Tibial nerve (tissue), 4 donors: ENCODE measurements around the gene CUZD1. TPM values are rescaled to one million over a fixed set of nuclear protein-coding genes. Genes with fewer than 3 reads are reported as not detected.

ENCODE experiments used
- DNase-seq, 2 donors: peaks; one replicate each; pipeline ENCODE4 v3.0.0-alpha.2; 2019; ENCODE audit warnings: low spot score in 2 of 2
- H3K27ac ChIP-seq, 4 donors: fragments of 200-600 bp; sonication (generic) in 3 of 4; one replicate each; pipeline ENCODE4 v1.5.1; 2017 to 2019; ENCODE audit warnings: mild to moderate bottlenecking in 1 of 4
- H3K27me3 ChIP-seq, 2 donors: fragments of 200-600 bp; sonication (generic) in 1 of 2; one replicate each; pipeline versions ENCODE4 v1.5.1 to v1.6.0; 2017 to 2019
- H3K36me3 ChIP-seq, 3 donors: fragments of 200-600 bp; sonication (generic); one replicate each; pipeline ENCODE4 v1.5.1; 2018 to 2019
- H3K4me1 ChIP-seq, 4 donors: fragments of 200-600 bp; sonication (generic) in 3 of 4; one replicate each; pipeline ENCODE4 v1.5.1; 2017 to 2019
- H3K4me3 ChIP-seq, 4 donors: fragments of 200-600 bp; sonication (generic) in 3 of 4; one replicate each; pipeline ENCODE4 v1.5.1; 2017 to 2019; ENCODE audit warnings: mild to moderate bottlenecking in 1 of 4, moderate library complexity in 1 of 4
- H3K9me3 ChIP-seq, 4 donors: fragments of 200-600 bp; sonication (generic) in 3 of 4; one replicate each; pipeline ENCODE4 v1.5.1; 2017 to 2019
- EP300 ChIP-seq, 2 donors: sonication (generic); formaldehyde crosslinking; IDR thresholded peaks; one replicate each; pipeline ENCODE4 v1.6.1; 2017; ENCODE audit warnings: antibody characterized with exemption in 2 of 2, mild to moderate bottlenecking in 1 of 2
- POLR2A ChIP-seq, 2 donors: fragments of 450-650 bp; IDR thresholded peaks; one replicate each; pipeline ENCODE4 v1.6.1; 2017; ENCODE audit warnings: antibody characterized with exemption in 2 of 2, mild to moderate bottlenecking in 2 of 2, moderate library complexity in 2 of 2
- WGBS, 2 donors: methylation state at CpG; one replicate each; pipeline ENCODE4 v1.1.5; 2018; 5-methylcytosine and 5-hydroxymethylcytosine counted together
- total RNA-seq, 4 donors: library from RNA; depleted of rRNA; stranded (reverse); fragments of >200 nt; gene quantifications; one replicate each; pipeline ENCODE4 v1.1.0, GENCODE V29; 2016
- TF ChIP-seq, protein P1 (sequence below), 5 experiments: fragments of 200-600 bp in 3 of 5; fragments of 450-650 bp in 2 of 5; sonication (generic) in 3 of 5; IDR thresholded peaks; one replicate each; pipeline ENCODE4 v1.5.1; 2016 to 2019; ENCODE audit warnings: antibody characterized with exemption in 5 of 5, mild to moderate bottlenecking in 3 of 5, moderate library complexity in 2 of 5

The CUZD1 gene
- total RNA-seq, 4 donors from 2014 or later: 1.2 to 5.7 (median 1.9) TPM; not detected in 1

DNA sequence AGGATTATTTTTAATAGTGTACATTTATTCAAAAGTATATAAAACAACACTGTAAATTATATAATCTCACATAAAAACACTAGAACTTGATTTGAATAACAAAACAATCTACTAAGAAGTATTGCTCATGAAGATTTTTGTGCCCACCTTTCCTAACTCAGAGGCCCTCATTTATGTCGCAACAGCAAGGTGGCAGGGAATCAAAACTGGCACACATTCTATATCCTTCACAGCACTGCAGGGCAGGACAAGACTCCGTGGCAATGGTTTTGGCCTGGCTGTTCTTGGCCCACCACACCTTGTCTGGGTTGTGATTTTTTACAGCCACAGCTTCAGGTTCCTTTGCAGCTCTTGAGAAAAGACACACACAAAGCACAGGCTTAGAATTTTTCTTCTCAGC lies 3.4 kb upstream of the CUZD1 start:
- no peak for DNase-seq
- WGBS, 2 donors: 88 to 100% methylated on average over 2 of the region's 2 CpGs
- TF ChIP-seq, protein P1, sequence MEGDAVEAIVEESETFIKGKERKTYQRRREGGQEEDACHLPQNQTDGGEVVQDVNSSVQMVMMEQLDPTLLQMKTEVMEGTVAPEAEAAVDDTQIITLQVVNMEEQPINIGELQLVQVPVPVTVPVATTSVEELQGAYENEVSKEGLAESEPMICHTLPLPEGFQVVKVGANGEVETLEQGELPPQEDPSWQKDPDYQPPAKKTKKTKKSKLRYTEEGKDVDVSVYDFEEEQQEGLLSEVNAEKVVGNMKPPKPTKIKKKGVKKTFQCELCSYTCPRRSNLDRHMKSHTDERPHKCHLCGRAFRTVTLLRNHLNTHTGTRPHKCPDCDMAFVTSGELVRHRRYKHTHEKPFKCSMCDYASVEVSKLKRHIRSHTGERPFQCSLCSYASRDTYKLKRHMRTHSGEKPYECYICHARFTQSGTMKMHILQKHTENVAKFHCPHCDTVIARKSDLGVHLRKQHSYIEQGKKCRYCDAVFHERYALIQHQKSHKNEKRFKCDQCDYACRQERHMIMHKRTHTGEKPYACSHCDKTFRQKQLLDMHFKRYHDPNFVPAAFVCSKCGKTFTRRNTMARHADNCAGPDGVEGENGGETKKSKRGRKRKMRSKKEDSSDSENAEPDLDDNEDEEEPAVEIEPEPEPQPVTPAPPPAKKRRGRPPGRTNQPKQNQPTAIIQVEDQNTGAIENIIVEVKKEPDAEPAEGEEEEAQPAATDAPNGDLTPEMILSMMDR (IDR thresholded peaks at IDR 0.05): no peak
- TF ChIP-seq EP300 (IDR thresholded peaks at IDR 0.05): no peak
- TF ChIP-seq POLR2A (IDR thresholded peaks at IDR 0.05): no peak

DNA sequence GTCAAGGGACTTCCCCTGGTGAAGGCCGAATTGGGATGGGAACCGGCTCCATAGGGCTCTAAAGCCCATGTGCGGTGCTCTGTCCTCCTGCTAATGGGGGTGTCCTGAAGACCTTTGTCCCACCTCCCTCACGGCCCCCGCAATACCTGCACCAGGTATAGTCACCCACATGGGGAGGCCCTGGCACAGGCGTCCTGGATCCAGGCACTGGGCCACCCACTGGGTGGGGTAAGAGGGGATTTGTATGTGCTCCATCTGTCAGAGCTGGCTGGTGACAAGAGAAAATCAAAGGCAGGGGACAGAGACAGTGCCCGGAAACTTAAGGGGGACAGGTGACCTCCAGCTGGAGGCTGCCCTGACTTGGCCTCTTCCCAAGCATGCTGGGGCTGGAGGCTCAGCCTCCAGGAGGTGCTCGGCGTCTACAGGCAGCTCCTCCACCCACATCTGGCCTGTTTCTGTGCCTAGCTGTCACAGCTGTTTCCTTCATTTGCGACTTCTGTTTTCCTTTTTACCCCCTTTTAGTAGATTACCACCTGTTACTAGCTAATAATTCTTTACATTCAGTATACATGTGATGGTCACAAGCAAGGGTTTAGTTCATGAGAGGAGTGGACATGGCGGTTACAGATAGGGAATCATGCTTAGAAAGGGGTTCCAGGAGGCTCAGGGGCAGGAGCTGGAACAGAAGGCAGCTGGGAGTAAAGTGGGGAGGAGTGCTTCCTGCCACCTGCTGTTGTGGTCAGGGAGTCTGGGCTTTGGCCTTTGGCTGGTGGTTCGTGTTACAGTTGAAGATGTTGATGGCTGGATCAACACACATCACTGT lies 2.3 kb upstream of the CUZD1 start:
- TF ChIP-seq POLR2A (IDR thresholded peaks at IDR 0.05) (no peak), EP300 (IDR thresholded peaks at IDR 0.05) (no peak)
- TF ChIP-seq, protein P1 (IDR thresholded peaks at IDR 0.05): no peak

More for the DNA sequence above, 3.4 kb upstream of the CUZD1 start:
- Histone ChIP-seq H3K27ac (no peak overlapping the region), H3K4me3 (no peak overlapping the region), H3K27me3 (no peaks in the 10 kb centered on the region), H3K4me1 (no peaks in the 10 kb centered on the region), H3K36me3 (peaks cover 0 to 85% (median 0%) of the 10 kb centered on the region in 3 donors), H3K9me3 (peaks cover 0 to 19% (median 0%) of the 10 kb centered on the region in 4 donors)

DNA sequence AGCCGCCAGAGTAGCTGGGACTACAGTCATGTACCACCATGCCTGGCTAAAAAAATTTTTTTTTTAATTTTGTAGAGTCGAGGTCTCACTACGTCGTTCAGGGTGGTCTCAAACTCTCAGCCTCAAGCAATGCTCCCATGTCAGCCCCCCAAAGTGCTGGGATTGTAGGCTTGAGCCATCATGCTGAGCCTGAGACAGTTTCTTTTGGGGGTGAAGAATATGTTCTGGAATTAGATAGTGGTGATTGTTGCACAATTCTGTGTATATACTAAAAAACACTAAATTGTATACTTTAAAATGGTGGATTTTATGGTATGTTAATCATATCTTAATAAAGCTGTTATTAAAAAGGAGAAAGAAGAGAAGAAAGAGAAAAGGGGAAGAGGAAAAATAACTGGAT lies 1.5 kb downstream of the CUZD1 start:
- no peak for DNase-seq
- WGBS, 2 donors: 94 to 99% methylated on average over 4 of the region's 4 CpGs

More for the DNA sequence above, 2.3 kb upstream of the CUZD1 start:
- H3K27ac ChIP-seq: no peak overlapping the region
- H3K36me3 ChIP-seq: peaks cover 0 to 74% (median 0%) of the 10 kb centered on the region in 3 donors
- DNase-seq: no peak
- no peaks in the 10 kb centered on the region for H3K27me3 ChIP-seq
- WGBS, 2 donors: 83 to 84% methylated on average over 9 to 12 of the region's 12 CpGs
- no peaks in the 10 kb centered on the region for H3K4me1 ChIP-seq
- H3K4me3 ChIP-seq: no peak overlapping the region
- peaks cover 0 to 18% (median 0%) of the 10 kb centered on the region in 4 donors for H3K9me3 ChIP-seq

DNA sequence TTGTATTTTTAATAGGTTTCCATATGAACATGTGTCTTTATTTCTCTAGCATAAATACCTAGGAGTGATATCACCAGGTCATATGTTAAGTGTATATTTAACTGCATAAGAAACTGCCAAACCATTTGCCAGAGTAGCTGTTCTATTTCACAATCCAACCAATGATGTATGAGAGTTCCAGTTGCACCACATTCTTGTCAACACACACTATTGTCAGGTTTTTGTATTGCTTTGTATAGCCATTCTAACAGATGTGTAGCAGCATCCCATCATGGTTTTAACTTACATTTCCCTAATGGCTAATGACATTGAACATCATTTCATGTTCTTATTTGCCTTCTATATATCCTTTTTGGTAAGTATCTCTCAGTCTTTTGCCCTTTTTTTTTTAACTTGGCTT lies 4.1 kb downstream of the CUZD1 start:
- Histone ChIP-seq H3K36me3 (peaks cover 0 to 45% (median 0%) of the 10 kb centered on the region in 3 donors), H3K27me3 (no peaks in the 10 kb centered on the region), H3K9me3 (peaks cover 0 to 13% (median 5%) of the 10 kb centered on the region in 4 donors), H3K4me1 (no peaks in the 10 kb centered on the region), H3K4me3 (no peak overlapping the region), H3K27ac (no peak overlapping the region)
- no peak for TF ChIP-seq POLR2A (IDR thresholded peaks at IDR 0.05)
- TF ChIP-seq, protein P1 (IDR thresholded peaks at IDR 0.05): no peak
- TF ChIP-seq EP300 (IDR thresholded peaks at IDR 0.05): no peak
- no peak for DNase-seq

More for the DNA sequence above, 1.5 kb downstream of the CUZD1 start:
- Histone ChIP-seq H3K36me3 (peaks cover 0 to 46% (median 0%) of the 10 kb centered on the region in 3 donors), H3K4me3 (no peak overlapping the region), H3K9me3 (peaks cover 0 to 13% (median 5%) of the 10 kb centered on the region in 4 donors), H3K27me3 (no peaks in the 10 kb centered on the region), H3K27ac (no peak overlapping the region), H3K4me1 (no peaks in the 10 kb centered on the region)
- TF ChIP-seq, protein P1 (IDR thresholded peaks at IDR 0.05): no peak

DNA sequence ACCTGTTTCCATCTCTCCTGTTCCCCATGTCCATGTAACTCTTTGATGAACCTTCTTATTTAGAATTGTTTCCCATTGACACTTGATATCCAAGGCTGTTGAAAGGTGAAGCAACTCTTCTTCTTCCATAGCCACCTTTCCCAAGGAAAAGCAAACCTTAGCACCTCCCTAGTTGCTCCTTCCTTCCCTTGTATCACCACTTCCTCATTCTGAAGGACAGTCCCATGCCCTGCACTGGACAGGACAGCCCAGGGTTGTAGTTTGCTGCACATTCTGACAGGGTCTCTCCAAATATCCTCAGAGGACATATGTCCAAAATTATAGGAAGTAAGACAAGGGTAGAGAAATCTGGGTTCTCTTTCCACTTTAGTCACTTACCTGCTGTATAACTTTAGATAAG lies 6.2 kb downstream of the CUZD1 start:
- peaks cover 0 to 54% (median 0%) of the 10 kb centered on the region in 3 donors for H3K36me3 ChIP-seq
- no peak overlapping the region for H3K27ac ChIP-seq
- no peaks in the 10 kb centered on the region for H3K27me3 ChIP-seq
- H3K9me3 ChIP-seq: peaks cover 0 to 13% (median 5%) of the 10 kb centered on the region in 4 donors
- DNase-seq: no peak
- TF ChIP-seq EP300 (IDR thresholded peaks at IDR 0.05) (no peak), POLR2A (IDR thresholded peaks at IDR 0.05) (no peak)
- TF ChIP-seq, protein P1 (IDR thresholded peaks at IDR 0.05): no peak
- no peaks in the 10 kb centered on the region for H3K4me1 ChIP-seq
- H3K4me3 ChIP-seq: no peak overlapping the region
